Measurements from ENCODE around the gene DHPS. TPM values are rescaled to one million over a fixed set of nuclear protein-coding genes. Genes with fewer than 3 reads are reported as not detected.
A peak's percentile ranks its signal among the peaks of the same experiment; 100 is the strongest.
"Not testable (repeated sequence)": the region's sequence is repeated elsewhere in the genome, so short reads cannot be mapped to it uniquely, and the experiment has no call there.

DHPS gene
- total and polyA plus RNA-seq, 10 donors, result 55.1 to 158 (median 93.8) TPM

DNA sequence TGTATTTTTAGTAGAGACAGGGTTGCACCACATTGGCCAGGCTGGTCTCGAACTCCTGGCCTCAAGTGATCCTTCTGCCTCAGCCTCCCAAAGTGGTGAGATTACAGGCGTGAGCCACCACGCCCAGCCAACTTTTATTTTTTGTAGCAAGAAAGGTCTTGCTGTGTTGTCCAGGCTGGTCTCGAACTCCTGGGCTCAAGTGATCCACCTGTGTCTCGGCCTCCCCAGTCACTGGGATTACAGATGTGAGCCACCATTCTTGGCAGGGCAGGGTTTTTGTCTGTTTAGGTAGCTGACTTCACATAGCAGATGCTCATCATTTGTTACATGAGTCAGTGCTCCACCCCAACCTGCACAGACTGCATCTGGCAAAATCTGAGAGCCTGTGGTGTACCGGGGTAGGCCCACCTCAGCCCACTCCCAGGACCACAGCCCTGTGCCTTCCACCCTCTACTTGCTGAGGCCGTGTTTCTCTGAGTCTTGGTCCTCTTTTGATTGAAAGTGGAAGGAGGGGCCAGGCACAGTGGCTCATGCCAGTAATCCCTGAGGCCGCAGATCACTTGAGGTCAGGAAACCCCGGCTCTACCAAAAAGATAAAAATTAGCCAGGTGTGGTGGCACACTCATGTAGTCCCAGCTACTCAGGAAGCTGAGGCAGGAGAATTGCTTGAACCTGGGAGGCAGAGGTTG, 46.2 kb upstream of the DHPS start:
- intact Hi-C loops (cut with DNase I; ENCODE audit: low total_unique reads), result no loop called here
- H3K4me1 ChIP-seq, result peaks cover 23 to 62% (median 56%) of the 10 kb centered on the region in 6 donors
- H3K27me3 ChIP-seq (replicated peaks in 1 of 7), result no peaks in the 10 kb centered on the region
- no peaks in the 10 kb centered on the region for H3K9me3 ChIP-seq
- TF ChIP-seq POLR2AphosphoS5 (IDR thresholded peaks at IDR 0.05) (no peak), POLR2A (IDR thresholded peaks at IDR 0.05) (no peak)
- TF ChIP-seq, protein P1, sequence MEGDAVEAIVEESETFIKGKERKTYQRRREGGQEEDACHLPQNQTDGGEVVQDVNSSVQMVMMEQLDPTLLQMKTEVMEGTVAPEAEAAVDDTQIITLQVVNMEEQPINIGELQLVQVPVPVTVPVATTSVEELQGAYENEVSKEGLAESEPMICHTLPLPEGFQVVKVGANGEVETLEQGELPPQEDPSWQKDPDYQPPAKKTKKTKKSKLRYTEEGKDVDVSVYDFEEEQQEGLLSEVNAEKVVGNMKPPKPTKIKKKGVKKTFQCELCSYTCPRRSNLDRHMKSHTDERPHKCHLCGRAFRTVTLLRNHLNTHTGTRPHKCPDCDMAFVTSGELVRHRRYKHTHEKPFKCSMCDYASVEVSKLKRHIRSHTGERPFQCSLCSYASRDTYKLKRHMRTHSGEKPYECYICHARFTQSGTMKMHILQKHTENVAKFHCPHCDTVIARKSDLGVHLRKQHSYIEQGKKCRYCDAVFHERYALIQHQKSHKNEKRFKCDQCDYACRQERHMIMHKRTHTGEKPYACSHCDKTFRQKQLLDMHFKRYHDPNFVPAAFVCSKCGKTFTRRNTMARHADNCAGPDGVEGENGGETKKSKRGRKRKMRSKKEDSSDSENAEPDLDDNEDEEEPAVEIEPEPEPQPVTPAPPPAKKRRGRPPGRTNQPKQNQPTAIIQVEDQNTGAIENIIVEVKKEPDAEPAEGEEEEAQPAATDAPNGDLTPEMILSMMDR (IDR thresholded peaks at IDR 0.05 in 8 of 11, conservative IDR thresholded peaks at IDR 0.05 in 3 of 11), result no peak
- peaks cover 0 to 53% (median 37%) of the 10 kb centered on the region in 6 donors for H3K36me3 ChIP-seq
- DNase-seq, result no peak
- WGBS, 5 donors, result 94 to 98% (median 96%) methylated on average over 7 to 9 of the region's 9 CpGs
- H3K4me3 ChIP-seq, result no peak overlapping the region
- H3K27ac ChIP-seq, result peak overlapping the region in 1 of 8 donors; percentile 17

DNA sequence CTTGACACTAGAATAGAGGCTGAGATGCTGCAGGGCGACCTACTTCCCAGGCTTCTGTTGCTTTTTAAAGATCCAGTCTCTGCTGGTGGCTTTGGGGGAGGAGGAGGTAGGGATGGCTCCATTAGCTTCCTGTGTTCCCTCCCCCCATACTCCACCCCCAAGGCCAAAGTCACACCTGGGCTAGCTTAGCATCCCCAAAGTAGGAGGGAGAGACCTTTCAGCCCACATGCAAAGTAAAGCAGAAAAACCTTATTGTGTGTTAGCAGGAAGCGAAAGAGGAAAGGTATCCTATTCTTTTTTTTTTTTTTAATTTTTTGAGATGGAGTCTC, 45.3 kb upstream of the DHPS start:
- Histone ChIP-seq H3K36me3 (peaks cover 0 to 47% (median 37%) of the 10 kb centered on the region in 6 donors), H3K27me3 (replicated peaks in 1 of 7) (no peaks in the 10 kb centered on the region), H3K9me3 (no peaks in the 10 kb centered on the region), H3K27ac (peak overlapping the region in 1 of 8 donors; percentile 30), H3K4me1 (peaks cover 14 to 56% (median 49%) of the 10 kb centered on the region in 6 donors), H3K4me3 (no peak overlapping the region)
- intact Hi-C loops (cut with DNase I; ENCODE audit: low total_unique reads), result no loop called here
- DNase-seq, result no peak
- TF ChIP-seq POLR2A (IDR thresholded peaks at IDR 0.05), result no peak
- TF ChIP-seq, protein P1 (IDR thresholded peaks at IDR 0.05 in 8 of 11, conservative IDR thresholded peaks at IDR 0.05 in 3 of 11), result no peak
- WGBS, 5 donors, result 82 to 100% (median 97%) methylated on average over 2 of the region's 2 CpGs

DNA sequence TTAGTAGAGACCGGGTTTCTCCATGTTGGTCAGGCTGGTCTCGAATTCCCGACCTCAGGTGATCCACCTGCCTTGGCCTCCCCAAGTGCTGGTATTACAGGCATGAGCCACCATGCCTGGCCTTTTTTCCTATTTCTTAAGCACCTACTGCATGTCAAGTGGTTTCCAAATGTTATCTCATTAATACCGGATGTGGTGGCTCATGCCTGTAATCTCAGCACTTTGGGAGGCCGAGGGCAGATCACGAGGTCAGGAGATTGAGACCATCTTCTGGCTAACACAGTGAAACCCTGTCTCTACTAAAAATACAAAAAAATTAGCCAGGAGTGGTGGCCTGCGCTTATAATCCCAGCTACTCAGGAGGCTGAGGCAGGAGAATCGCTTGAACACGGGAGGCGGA, 43.9 kb upstream of the DHPS start:
- intact Hi-C loops (cut with DNase I; ENCODE audit: low total_unique reads), result not testable (repeated sequence)
- WGBS, 5 donors, result 89 to 95% (median 90%) methylated on average over 10 of the region's 10 CpGs

DNA sequence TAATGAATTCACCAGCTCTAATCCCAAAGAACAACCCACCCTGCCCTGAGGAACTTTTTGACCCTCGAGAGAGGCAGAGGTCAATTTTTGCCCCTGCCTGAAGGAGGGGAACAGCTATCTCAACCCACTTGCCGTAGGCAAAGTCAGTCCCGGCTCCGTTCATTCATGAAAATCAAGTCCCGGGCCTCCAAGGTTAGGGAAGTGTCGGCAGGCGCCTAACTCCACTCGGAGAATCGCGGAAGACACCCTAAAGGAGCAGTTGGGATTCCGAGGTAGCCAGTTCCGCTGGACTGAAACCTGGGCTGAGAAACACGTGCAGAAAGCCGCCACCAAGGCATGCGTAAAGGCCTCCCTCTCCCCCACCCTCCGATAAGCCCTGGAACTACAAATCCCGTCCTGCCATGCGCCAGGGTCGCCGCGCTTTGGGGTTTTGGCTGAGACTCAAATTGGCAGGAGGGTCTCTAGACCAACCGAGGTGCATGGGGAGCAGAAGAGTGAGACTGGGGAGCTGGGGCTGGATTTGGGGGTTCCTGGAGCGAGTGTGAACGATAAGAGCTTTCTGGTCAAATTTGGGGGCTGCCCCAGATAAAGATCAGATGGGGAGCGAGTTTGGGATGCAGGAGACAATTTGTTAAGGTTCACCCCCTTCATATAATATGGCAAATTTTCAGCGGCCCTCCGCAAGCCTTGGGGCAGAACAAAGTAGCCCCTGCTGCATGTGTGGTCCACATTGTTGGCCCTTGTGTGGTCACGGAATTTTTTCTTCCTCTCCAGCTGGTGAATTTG, 42.2 kb upstream of the DHPS start, which contains the start of gene TNPO2:
TNPO2 (minus strand) TSS at position 292 of the 786 bp plus-strand sequence. CDS start 2,955 bp downstream, outside the sequence.
- 2 to 4% (median 3%) methylated on average over 23 to 28 of the region's 28 CpGs for whole genome bisulfite sequencing, 5 donors

More for the DNA sequence above, 43.9 kb upstream of the DHPS start:
- H3K27me3 ChIP-seq (replicated peaks in 1 of 7); H3K27ac ChIP-seq; DNase-seq; H3K9me3 ChIP-seq; H3K4me3 ChIP-seq: not testable (repeated sequence)
- peaks cover 0 to 34% (median 26%) of the 10 kb centered on the region in 6 donors for H3K36me3 ChIP-seq
- H3K4me1 ChIP-seq, result peaks cover 18 to 56% (median 48%) of the 10 kb centered on the region in 6 donors

More for the DNA sequence above, 42.2 kb upstream of the DHPS start, which contains the start of gene TNPO2:
- peak within 1 kb of the TSS; percentile 48 to 91 (median 70) for H3K4me3 ChIP-seq
- peak; percentile 89 for DNase-seq
- peak within 1 kb of the TSS; percentile 62 to 94 (median 90) for H3K27ac ChIP-seq
- TF ChIP-seq POLR2AphosphoS5 (IDR thresholded peaks at IDR 0.05), result peak; percentile 44 to 61 (median 54)
- TF ChIP-seq, protein P1 (IDR thresholded peaks at IDR 0.05 in 8 of 11, conservative IDR thresholded peaks at IDR 0.05 in 3 of 11), result no peak
- peaks cover 0 to 26% (median 13%) of the 10 kb centered on the region in 6 donors for H3K36me3 ChIP-seq
- H3K9me3 ChIP-seq, result no peaks in the 10 kb centered on the region
- intact Hi-C loops (cut with DNase I; ENCODE audit: low total_unique reads), result no loop called here
- no peaks in the 10 kb centered on the region for H3K27me3 ChIP-seq (replicated peaks in 1 of 7)
- peaks cover 22 to 56% (median 45%) of the 10 kb centered on the region in 6 donors for H3K4me1 ChIP-seq
